K562 (cell line): ENCODE data around the gene C17orf78. TPM values are rescaled to one million over a fixed set of nuclear protein-coding genes. Genes with fewer than 3 reads are reported as not detected.

Source experiments
- MIER1 ChIP-seq: fragments of 450-650 bp; IDR thresholded peaks from 2 replicates; pipeline ENCODE4 v1.6.1; 2016; ENCODE audit warnings: antibody characterized with exemption, mild to moderate bottlenecking, low read depth
- NFIC ChIP-seq: fragments of 450-650 bp; IDR thresholded peaks from 2 replicates; pipeline ENCODE4 v1.6.1; 2017; ENCODE audit warnings: mild to moderate bottlenecking, inconsistent platforms
- NFRKB ChIP-seq: fragments of 450-650 bp; IDR thresholded peaks from 2 replicates; pipeline ENCODE4 v1.6.1; 2016; ENCODE audit warnings: low read depth
- NR4A1 ChIP-seq, 2 experiments: fragments of 250-450 bp in 1 of 2; fragments of 450-650 bp in 1 of 2; sonication (Bioruptor Pico) in 1 of 2; IDR thresholded peaks; 2 replicates each; pipeline versions ENCODE4 v1.4.0 to v1.6.1; 2016 to 2020; ENCODE audit warnings: mild to moderate bottlenecking in 2 of 2, missing compliant biosample characterization in 1 of 2, missing genetic modification characterization in 1 of 2, moderate library complexity in 1 of 2
- POLR2G ChIP-seq: fragments of 200-400 bp; formaldehyde crosslinking; IDR thresholded peaks from 2 replicates; pipeline ENCODE4 v1.6.1; 2017; ENCODE audit warnings: low read depth, mild to moderate bottlenecking, antibody characterized with exemption, low read length, moderate library complexity
- SAP30 ChIP-seq: fragments of 200-600 bp; sonication (generic); IDR thresholded peaks from 2 replicates; pipeline ENCODE4 v1.6.1; 2012; ENCODE audit warnings: borderline replicate concordance, low read depth, mild to moderate bottlenecking, moderate library complexity, low read length, control low read depth, inconsistent platforms; ENCODE audit not compliant: insufficient read depth, poor library complexity, severe bottlenecking
- SMARCA4 ChIP-seq: fragments of 450-650 bp; IDR thresholded peaks from 2 replicates; pipeline ENCODE4 v1.6.1; 2016
- SNIP1 ChIP-seq: fragments of 450-650 bp; IDR thresholded peaks from 2 replicates; pipeline ENCODE4 v1.7.1; 2017; ENCODE audit warnings: low read depth, mild to moderate bottlenecking
- ZFX ChIP-seq: sonication (generic); formaldehyde crosslinking; IDR thresholded peaks from 2 replicates; pipeline ENCODE4 v1.8.0; 2022; ENCODE audit warnings: mild to moderate bottlenecking, missing genetic modification reagents, moderate library complexity
- ZNF431 ChIP-seq: sonication (generic); formaldehyde crosslinking; IDR thresholded peaks from 2 replicates; pipeline ENCODE4 v1.8.0; 2022; ENCODE audit warnings: mild to moderate bottlenecking, missing genetic modification reagents
- polyA plus RNA-seq, 8 experiments: library from polyadenylated mRNA; depleted of rRNA in 4 of 8; stranded (reverse) in 5 of 8; unstranded in 3 of 8; fragments of >200 nt; fragmentation: Nextera tagmentation in 2 of 8; fragmentation: Illumina TruSeq in 1 of 8; extraction: Ambion mirVana in 2 of 8; extraction: Trizol in 1 of 8; gene quantifications; 2 replicates each; pipeline versions ENCODE4 v1.2.1 to v1.2.3, GENCODE V29; 2011 to 2014; ENCODE audit warnings: inconsistent platforms in 1 of 8, missing spikeins in 1 of 8
- total RNA-seq, 7 experiments: library from RNA; depleted of rRNA in 6 of 7; stranded (reverse); fragments of >200 nt in 6 of 7; fragmentation: Illumina TruSeq in 2 of 7; extraction: Trizol in 2 of 7; gene quantifications; 2 replicates each; pipeline versions ENCODE4 v1.2.1 to v1.2.3, GENCODE V29; 2011 to 2021; ENCODE audit warnings: low replicate concordance in 1 of 7
- TF ChIP-seq, protein P1 (sequence below): IDR thresholded peaks from 3 replicates; pipeline ENCODE4 v1.6.1; 2011; ENCODE audit warnings: borderline replicate concordance, mild to moderate bottlenecking, moderate library complexity; ENCODE audit not compliant: insufficient read length; ENCODE audit errors: extremely low read depth
- TF ChIP-seq, protein P2 (sequence below): sonication (generic); formaldehyde crosslinking; IDR thresholded peaks from 2 replicates; pipeline ENCODE4 v1.8.1; 2023; ENCODE audit warnings: mild to moderate bottlenecking, missing genetic modification reagents
- TF ChIP-seq, protein P3 (sequence below): sonication (generic); formaldehyde crosslinking; IDR thresholded peaks from 2 replicates; pipeline ENCODE4 v1.8.0; 2022; ENCODE audit warnings: mild to moderate bottlenecking, missing genetic modification reagents
- TF ChIP-seq, protein P4 (sequence below): fragments of 450-650 bp; IDR thresholded peaks from 2 replicates; pipeline ENCODE4 v1.6.1; 2014; ENCODE audit warnings: low read depth, mild to moderate bottlenecking, moderate library complexity, borderline replicate concordance
- TF ChIP-seq, protein P5 (sequence below): fragments of 450-650 bp; conservative IDR thresholded peaks from 2 replicates; pipeline ENCODE4 v1.6.1; 2016; ENCODE audit warnings: missing genetic modification characterization, low read depth, mild to moderate bottlenecking, control low read depth, missing compliant biosample characterization
- TF ChIP-seq, protein P6 (sequence below): fragments of 450-650 bp; conservative IDR thresholded peaks from 2 replicates; pipeline ENCODE4 v1.6.1; 2016; ENCODE audit warnings: missing genetic modification characterization, low read depth, mild to moderate bottlenecking, missing compliant biosample characterization, moderate library complexity

Gene C17orf78
- total and polyA plus RNA-seq, 9 of the 15 experiments (the other 6 are each of a cell fraction or from before 2014, with no cell fraction given): not detected

DNA sequence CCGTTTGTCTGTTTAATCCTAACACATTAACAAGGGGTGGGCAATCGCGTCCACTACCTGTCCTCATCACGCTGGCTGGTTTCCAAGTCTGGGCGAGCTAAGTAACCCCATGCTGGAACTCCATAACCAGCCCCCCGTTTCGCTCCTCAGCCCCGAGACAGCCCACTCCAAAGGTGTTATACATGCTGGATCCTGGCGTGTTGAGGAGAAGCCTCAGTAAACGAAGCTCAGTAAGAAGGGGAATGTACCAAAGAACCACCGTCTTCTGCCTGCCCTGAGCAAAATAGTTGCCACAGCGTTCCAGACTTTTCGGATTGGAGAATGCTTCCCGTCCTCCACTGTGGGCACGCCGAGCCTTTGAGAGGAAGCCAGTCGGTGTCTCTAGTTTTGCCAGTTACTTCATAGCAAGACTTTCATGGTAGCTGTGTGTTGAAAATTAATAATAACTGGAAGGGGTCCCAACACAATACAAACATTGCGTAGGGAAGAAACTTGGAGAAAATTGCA lies 16.1 kb upstream of the C17orf78 start (continued):
- TF ChIP-seq, protein P1, sequence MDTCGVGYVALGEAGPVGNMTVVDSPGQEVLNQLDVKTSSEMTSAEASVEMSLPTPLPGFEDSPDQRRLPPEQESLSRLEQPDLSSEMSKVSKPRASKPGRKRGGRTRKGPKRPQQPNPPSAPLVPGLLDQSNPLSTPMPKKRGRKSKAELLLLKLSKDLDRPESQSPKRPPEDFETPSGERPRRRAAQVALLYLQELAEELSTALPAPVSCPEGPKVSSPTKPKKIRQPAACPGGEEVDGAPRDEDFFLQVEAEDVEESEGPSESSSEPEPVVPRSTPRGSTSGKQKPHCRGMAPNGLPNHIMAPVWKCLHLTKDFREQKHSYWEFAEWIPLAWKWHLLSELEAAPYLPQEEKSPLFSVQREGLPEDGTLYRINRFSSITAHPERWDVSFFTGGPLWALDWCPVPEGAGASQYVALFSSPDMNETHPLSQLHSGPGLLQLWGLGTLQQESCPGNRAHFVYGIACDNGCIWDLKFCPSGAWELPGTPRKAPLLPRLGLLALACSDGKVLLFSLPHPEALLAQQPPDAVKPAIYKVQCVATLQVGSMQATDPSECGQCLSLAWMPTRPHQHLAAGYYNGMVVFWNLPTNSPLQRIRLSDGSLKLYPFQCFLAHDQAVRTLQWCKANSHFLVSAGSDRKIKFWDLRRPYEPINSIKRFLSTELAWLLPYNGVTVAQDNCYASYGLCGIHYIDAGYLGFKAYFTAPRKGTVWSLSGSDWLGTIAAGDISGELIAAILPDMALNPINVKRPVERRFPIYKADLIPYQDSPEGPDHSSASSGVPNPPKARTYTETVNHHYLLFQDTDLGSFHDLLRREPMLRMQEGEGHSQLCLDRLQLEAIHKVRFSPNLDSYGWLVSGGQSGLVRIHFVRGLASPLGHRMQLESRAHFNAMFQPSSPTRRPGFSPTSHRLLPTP: no peak
- no peak for TF ChIP-seq SAP30
- TF ChIP-seq, protein P2, sequence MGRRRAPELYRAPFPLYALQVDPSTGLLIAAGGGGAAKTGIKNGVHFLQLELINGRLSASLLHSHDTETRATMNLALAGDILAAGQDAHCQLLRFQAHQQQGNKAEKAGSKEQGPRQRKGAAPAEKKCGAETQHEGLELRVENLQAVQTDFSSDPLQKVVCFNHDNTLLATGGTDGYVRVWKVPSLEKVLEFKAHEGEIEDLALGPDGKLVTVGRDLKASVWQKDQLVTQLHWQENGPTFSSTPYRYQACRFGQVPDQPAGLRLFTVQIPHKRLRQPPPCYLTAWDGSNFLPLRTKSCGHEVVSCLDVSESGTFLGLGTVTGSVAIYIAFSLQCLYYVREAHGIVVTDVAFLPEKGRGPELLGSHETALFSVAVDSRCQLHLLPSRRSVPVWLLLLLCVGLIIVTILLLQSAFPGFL (CRISPR knock-in tag): 0 out of 2 replicates have a peak, but pooled peaks have one; percentile 39
- TF ChIP-seq NFRKB: peak; percentile 81
- TF ChIP-seq, protein P3, sequence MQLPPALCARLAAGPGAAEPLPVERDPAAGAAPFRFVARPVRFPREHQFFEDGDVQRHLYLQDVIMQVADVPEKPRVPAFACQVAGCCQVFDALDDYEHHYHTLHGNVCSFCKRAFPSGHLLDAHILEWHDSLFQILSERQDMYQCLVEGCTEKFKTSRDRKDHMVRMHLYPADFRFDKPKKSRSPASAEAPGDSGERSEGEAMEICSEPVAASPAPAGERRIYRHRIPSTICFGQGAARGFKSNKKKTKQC (CRISPR knock-in tag): peak; percentile 47; the same call in 1 of the 2 replicates
- 0 out of 2 replicates have a peak, but pooled peaks have one; percentile 25 for TF ChIP-seq SMARCA4
- no peak for TF ChIP-seq NR4A1 (CRISPR knock-in tag; IDR thresholded peaks at IDR 0.05)
- TF ChIP-seq NR4A1 (tag; IDR thresholded peaks at IDR 0.05): peak; percentile 48
- peak; percentile 73; the same call in 1 of the 2 replicates for TF ChIP-seq SNIP1
- 0 out of 2 replicates have a peak, but pooled peaks have one; percentile 27 for TF ChIP-seq MIER1
- TF ChIP-seq, protein P4, sequence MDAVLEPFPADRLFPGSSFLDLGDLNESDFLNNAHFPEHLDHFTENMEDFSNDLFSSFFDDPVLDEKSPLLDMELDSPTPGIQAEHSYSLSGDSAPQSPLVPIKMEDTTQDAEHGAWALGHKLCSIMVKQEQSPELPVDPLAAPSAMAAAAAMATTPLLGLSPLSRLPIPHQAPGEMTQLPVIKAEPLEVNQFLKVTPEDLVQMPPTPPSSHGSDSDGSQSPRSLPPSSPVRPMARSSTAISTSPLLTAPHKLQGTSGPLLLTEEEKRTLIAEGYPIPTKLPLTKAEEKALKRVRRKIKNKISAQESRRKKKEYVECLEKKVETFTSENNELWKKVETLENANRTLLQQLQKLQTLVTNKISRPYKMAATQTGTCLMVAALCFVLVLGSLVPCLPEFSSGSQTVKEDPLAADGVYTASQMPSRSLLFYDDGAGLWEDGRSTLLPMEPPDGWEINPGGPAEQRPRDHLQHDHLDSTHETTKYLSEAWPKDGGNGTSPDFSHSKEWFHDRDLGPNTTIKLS: 0 out of 2 replicates have a peak, but pooled peaks have one; percentile 10
- peak; percentile 85 for TF ChIP-seq NFIC
- TF ChIP-seq POLR2G: no peak
- TF ChIP-seq, protein P5, sequence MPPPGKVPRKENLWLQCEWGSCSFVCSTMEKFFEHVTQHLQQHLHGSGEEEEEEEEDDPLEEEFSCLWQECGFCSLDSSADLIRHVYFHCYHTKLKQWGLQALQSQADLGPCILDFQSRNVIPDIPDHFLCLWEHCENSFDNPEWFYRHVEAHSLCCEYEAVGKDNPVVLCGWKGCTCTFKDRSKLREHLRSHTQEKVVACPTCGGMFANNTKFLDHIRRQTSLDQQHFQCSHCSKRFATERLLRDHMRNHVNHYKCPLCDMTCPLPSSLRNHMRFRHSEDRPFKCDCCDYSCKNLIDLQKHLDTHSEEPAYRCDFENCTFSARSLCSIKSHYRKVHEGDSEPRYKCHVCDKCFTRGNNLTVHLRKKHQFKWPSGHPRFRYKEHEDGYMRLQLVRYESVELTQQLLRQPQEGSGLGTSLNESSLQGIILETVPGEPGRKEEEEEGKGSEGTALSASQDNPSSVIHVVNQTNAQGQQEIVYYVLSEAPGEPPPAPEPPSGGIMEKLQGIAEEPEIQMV (tag): 0 out of 2 replicates have a peak, but pooled peaks have one; percentile 37
- TF ChIP-seq ZFX (CRISPR knock-in tag): no peak
- TF ChIP-seq, protein P6, sequence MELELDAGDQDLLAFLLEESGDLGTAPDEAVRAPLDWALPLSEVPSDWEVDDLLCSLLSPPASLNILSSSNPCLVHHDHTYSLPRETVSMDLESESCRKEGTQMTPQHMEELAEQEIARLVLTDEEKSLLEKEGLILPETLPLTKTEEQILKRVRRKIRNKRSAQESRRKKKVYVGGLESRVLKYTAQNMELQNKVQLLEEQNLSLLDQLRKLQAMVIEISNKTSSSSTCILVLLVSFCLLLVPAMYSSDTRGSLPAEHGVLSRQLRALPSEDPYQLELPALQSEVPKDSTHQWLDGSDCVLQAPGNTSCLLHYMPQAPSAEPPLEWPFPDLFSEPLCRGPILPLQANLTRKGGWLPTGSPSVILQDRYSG (tag): peak; percentile 79
- no peak for TF ChIP-seq ZNF431 (CRISPR knock-in tag)
